A549 (cell line): ENCODE data around the gene CNGA1. TPM values are rescaled to one million over a fixed set of nuclear protein-coding genes. Genes with fewer than 3 reads are reported as not detected.

ENCODE experiments used
- ATAC-seq, 2 experiments: fragments of 200-7000 bp in 1 of 2; fragments of >200 bp in 1 of 2; cut with Nextera tagmentation in 1 of 2; cut with Tn5 transposase in 1 of 2; 3 replicates each; pipeline versions ENCODE4 v1.8.0 to v1.9.1; 2018 to 2020; ENCODE audit warnings: mild to moderate bottlenecking in 1 of 2, moderate library complexity in 1 of 2
- CTCF ChIA-PET: fragments of 300-600 bp; sonication (Branson Sonifier 250); formaldehyde crosslinking; extraction: SDS; loops from one replicate; lab custom pipeline; 2021; ENCODE audit warnings: antibody characterized with exemption, inconsistent platforms; lab: Yijun Ruan, JAX
- POLR2A ChIA-PET: fragments of 350-600 bp; formaldehyde crosslinking; extraction: SDS; loops from one replicate; lab custom pipeline; 2021; ENCODE audit warnings: antibody characterized with exemption, inconsistent platforms; lab: Yijun Ruan, JAX
- DNase-seq, 2 experiments: peaks; one replicate each; pipeline versions ENCODE4 v3.0.0 to v3.0.0-alpha.2; 2011 to 2016; ENCODE audit warnings: low read depth in 1 of 2, low spot score in 1 of 2
- FAIRE-seq: peaks from 2 replicates; lab custom pipeline; 2011; peaks lifted over from hg19 to GRCh38; lab: Jason Lieb, UNC
- H3K27ac ChIP-seq, 2 experiments: fragments of >200 bp; sonication (Bioruptor Twin); formaldehyde crosslinking; 3 replicates each; pipeline ENCODE4 v1.5.1; 2016 to 2017
- H3K4me1 ChIP-seq: fragments of >200 bp; sonication (Bioruptor Twin); formaldehyde crosslinking; 3 replicates; pipeline ENCODE4 v1.6.1; 2016
- H3K4me2 ChIP-seq: fragments of >200 bp; sonication (Bioruptor Twin); formaldehyde crosslinking; 3 replicates; pipeline ENCODE4 v1.6.1; 2016
- H3K4me3 ChIP-seq: fragments of >200 bp; sonication (Bioruptor Twin); formaldehyde crosslinking; 3 replicates; pipeline ENCODE4 v1.5.1; 2016
- H3K9me3 ChIP-seq: fragments of >200 bp; sonication (Bioruptor Twin); formaldehyde crosslinking; 3 replicates; pipeline ENCODE4 v1.6.1; 2016
- ATOH8 ChIP-seq: fragments of 250-450 bp; sonication (Bioruptor Pico); IDR thresholded peaks from 2 replicates; pipeline ENCODE4 v1.5.0; 2020; ENCODE audit warnings: low read depth, mild to moderate bottlenecking, moderate library complexity
- EHF ChIP-seq: fragments of 250-450 bp; sonication (Bioruptor Pico); IDR thresholded peaks from 2 replicates; pipeline ENCODE4 v1.5.0; 2020; ENCODE audit warnings: mild to moderate bottlenecking
- FOSB ChIP-seq: fragments of 250-450 bp; sonication (Bioruptor Pico); IDR thresholded peaks from 2 replicates; pipeline ENCODE4 v1.5.0; 2020; ENCODE audit warnings: mild to moderate bottlenecking, moderate library complexity
- HOXB13 ChIP-seq: fragments of 250-450 bp; sonication (Bioruptor Pico); IDR thresholded peaks from 2 replicates; pipeline ENCODE4 v1.5.0; 2020; ENCODE audit warnings: low read depth, mild to moderate bottlenecking, moderate library complexity
- KDM1A ChIP-seq: fragments of 200-600 bp; sonication (generic); IDR thresholded peaks from 2 replicates; pipeline ENCODE4 v1.6.1; 2016; ENCODE audit warnings: low read depth, mild to moderate bottlenecking
- MAFK ChIP-seq: fragments of 450-650 bp; IDR thresholded peaks from 2 replicates; pipeline ENCODE4 v1.6.1; 2014; ENCODE audit not compliant: partially characterized antibody
- NFE2L2 ChIP-seq: fragments of 150-350 bp; conservative IDR thresholded peaks from 2 replicates; pipeline ENCODE4 v1.6.1; 2014; ENCODE audit warnings: low read length
- PBX3 ChIP-seq: IDR thresholded peaks from 2 replicates; pipeline ENCODE4 v1.6.1; 2012
- POLR2A ChIP-seq: IDR thresholded peaks from 2 replicates; pipeline ENCODE4 v1.6.1; 2012; ENCODE audit warnings: mild to moderate bottlenecking, low read length
- RAD21 ChIP-seq, 2 experiments: fragments of >200 bp in 1 of 2; sonication (Bioruptor Twin) in 1 of 2; formaldehyde crosslinking in 1 of 2; IDR thresholded peaks in 1 of 2; conservative IDR thresholded peaks in 1 of 2; 2 replicates in 1 of 2; 3 replicates in 1 of 2; pipeline ENCODE4 v1.6.1; 2012 to 2018; ENCODE audit warnings: inconsistent platforms in 1 of 2
- RARB ChIP-seq: fragments of 250-450 bp; sonication (Bioruptor Pico); IDR thresholded peaks from 2 replicates; pipeline ENCODE4 v1.8.0; 2021; ENCODE audit warnings: mild to moderate bottlenecking, moderate library complexity
- SMC3 ChIP-seq: fragments of >200 bp; sonication (Bioruptor Twin); formaldehyde crosslinking; IDR thresholded peaks from 3 replicates; pipeline ENCODE4 v1.6.1; 2018; ENCODE audit warnings: inconsistent platforms
- ZC3H11A ChIP-seq: fragments of 450-650 bp; IDR thresholded peaks from 2 replicates; pipeline ENCODE4 v1.6.1; 2014; ENCODE audit warnings: antibody characterized with exemption, mild to moderate bottlenecking
- WGBS: methylation state at CpG from one replicate; pipeline ENCODE4 v1.1.6; 2017; ENCODE audit errors: missing lambda C conversion rate; 5-methylcytosine and 5-hydroxymethylcytosine counted together
- polyA plus RNA-seq, 4 experiments: library from polyadenylated mRNA; depleted of rRNA in 3 of 4; stranded (reverse); fragments of >200 nt; fragmentation: RNase III in 1 of 4; extraction: RNeasy Plus Mini Kit Qiagen cat#74134 plus additional on column Dnase treatment in 1 of 4; gene quantifications; 2 replicates in 3 of 4; 3 replicates in 1 of 4; pipeline ENCODE4 v1.2.3, GENCODE V29; 2011 to 2017
- TF ChIP-seq, protein P1 (sequence below): IDR thresholded peaks from 2 replicates; pipeline ENCODE4 v1.6.1; 2012; ENCODE audit warnings: low read depth, borderline replicate concordance
- TF ChIP-seq, protein P2 (sequence below): fragments of >200 bp; sonication (Bioruptor Twin); formaldehyde crosslinking; IDR thresholded peaks from 3 replicates; pipeline ENCODE4 v1.6.1; 2016
- TF ChIP-seq, protein P3 (sequence below): fragments of >200 bp; sonication (Bioruptor Twin); formaldehyde crosslinking; IDR thresholded peaks from 3 replicates; pipeline ENCODE4 v1.5.1; 2016

The CNGA1 gene
- polyA plus RNA-seq, 2 of the 4 experiments (the other 2 are of a cell fraction): 0.12 TPM; not detected in 1

DNA sequence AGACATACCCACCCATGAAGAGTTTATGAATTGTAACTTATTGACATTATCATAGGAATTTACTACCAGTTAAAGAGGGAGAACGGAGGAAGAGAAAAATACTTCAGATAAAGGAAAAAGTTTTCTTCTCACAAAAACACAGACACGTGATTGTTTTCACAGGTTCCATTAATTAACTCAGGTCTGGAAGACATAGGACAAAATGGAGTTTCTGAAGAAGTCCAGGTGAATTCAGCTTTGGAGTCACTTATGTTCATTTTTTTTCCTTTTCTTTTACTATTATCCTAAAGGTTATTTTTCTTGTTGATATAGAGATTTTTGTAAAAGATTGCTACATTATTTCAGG, 20.6 kb upstream of the CNGA1 start (continued):
- TF ChIP-seq, protein P1, sequence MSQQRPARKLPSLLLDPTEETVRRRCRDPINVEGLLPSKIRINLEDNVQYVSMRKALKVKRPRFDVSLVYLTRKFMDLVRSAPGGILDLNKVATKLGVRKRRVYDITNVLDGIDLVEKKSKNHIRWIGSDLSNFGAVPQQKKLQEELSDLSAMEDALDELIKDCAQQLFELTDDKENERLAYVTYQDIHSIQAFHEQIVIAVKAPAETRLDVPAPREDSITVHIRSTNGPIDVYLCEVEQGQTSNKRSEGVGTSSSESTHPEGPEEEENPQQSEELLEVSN: no peak

- ChIA-PET POLR2A (no interaction called here), CTCF (interaction anchor here (1.5 kb wide), 1 partner anchor 48 kb away, joined by 5 read pairs; no protein-coding TSS in a partner anchor)
- Histone ChIP-seq H3K9me3 (no peaks in the 10 kb centered on the region), H3K27ac (no peak overlapping the region), H3K4me1 (no peaks in the 10 kb centered on the region), H3K4me3 (no peak overlapping the region), H3K4me2 (no peak overlapping the region)
- TF ChIP-seq FOSB (CRISPR knock-in tag) (no peak), HOXB13 (CRISPR knock-in tag) (no peak), RARB (CRISPR knock-in tag) (no peak), MAFK (no peak), RAD21 (conservative IDR thresholded peaks at IDR 0.05 in 1 of 2, IDR thresholded peaks at IDR 0.05 in 1 of 2) (no peak), POLR2A (no peak), EHF (CRISPR knock-in tag) (no peak), ZC3H11A (no peak)
- TF ChIP-seq, protein P2, sequence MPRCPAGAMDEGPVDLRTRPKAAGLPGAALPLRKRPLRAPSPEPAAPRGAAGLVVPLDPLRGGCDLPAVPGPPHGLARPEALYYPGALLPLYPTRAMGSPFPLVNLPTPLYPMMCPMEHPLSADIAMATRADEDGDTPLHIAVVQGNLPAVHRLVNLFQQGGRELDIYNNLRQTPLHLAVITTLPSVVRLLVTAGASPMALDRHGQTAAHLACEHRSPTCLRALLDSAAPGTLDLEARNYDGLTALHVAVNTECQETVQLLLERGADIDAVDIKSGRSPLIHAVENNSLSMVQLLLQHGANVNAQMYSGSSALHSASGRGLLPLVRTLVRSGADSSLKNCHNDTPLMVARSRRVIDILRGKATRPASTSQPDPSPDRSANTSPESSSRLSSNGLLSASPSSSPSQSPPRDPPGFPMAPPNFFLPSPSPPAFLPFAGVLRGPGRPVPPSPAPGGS: no peak
- no peak for DNase-seq
- no peak for FAIRE-seq
- no peak for ATAC-seq
- 56% methylated on average over 3 of the region's 3 CpGs for WGBS
These were observed 19.5 kb upstream of the CNGA1 start for GRCh38 chr4:48035952-48036351.

DNA sequence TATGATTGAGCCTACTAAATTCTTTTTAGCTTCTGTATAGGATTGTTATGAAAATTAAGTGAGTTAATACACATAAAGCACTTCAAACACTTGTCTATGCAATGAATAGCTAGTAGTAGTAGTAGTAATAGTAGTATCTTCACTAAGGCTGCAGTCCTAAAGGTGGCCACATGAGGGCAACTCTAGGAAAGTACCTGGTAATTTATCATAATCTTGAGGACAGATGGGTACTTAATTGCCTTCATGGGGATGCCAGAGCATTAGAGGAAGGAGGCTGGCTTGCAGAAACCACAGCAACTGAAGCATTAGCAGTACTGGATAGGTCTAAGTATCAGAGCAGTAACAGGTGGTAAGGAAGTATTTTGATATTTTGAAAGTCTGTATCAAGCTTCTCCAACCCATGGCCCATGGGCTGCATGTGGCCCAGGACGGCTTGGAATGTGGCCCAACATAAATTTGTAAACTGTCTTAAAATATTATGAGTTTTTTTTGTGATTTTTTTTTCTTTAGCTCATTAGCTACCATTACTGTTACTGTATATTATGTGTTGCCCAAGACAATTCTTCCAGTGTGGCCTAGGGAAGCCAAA, 17.4 kb upstream of the CNGA1 start:
- ATAC-seq (peak in 1 of 2 experiments; percentile 57; a peak in 3 of 6 replicates), DNase-seq (peak in 1 of 2 experiments; percentile 18), FAIRE-seq (no peak)
- Histone ChIP-seq H3K4me1 (no peaks in the 10 kb centered on the region), H3K27ac (no peak overlapping the region), H3K4me3 (no peak overlapping the region), H3K4me2 (no peak overlapping the region), H3K9me3 (no peaks in the 10 kb centered on the region)
- 63% methylated on average over 1 of the region's 1 CpG for WGBS
- CTCF ChIA-PET: interaction anchor here (0.7 to 2.6 kb wide), 8 partner anchors 9 to 57 kb away, joined by 3 to 19 read pairs (median 6); partner anchors contain the start of gene CNGA1
- POLR2A ChIA-PET: no interaction called here
- TF ChIP-seq PBX3 (no peak), RAD21 (conservative IDR thresholded peaks at IDR 0.05 in 1 of 2, IDR thresholded peaks at IDR 0.05 in 1 of 2) (peak in 1 of 2 experiments; percentile 24; a peak in 1 of 5 replicates), EHF (CRISPR knock-in tag) (no peak), SMC3 (peak; percentile 24; the same call in 1 of the 3 replicates)
- TF ChIP-seq, protein P3, sequence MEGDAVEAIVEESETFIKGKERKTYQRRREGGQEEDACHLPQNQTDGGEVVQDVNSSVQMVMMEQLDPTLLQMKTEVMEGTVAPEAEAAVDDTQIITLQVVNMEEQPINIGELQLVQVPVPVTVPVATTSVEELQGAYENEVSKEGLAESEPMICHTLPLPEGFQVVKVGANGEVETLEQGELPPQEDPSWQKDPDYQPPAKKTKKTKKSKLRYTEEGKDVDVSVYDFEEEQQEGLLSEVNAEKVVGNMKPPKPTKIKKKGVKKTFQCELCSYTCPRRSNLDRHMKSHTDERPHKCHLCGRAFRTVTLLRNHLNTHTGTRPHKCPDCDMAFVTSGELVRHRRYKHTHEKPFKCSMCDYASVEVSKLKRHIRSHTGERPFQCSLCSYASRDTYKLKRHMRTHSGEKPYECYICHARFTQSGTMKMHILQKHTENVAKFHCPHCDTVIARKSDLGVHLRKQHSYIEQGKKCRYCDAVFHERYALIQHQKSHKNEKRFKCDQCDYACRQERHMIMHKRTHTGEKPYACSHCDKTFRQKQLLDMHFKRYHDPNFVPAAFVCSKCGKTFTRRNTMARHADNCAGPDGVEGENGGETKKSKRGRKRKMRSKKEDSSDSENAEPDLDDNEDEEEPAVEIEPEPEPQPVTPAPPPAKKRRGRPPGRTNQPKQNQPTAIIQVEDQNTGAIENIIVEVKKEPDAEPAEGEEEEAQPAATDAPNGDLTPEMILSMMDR: peak; percentile 23; the same call in 2 of the 3 replicates

DNA sequence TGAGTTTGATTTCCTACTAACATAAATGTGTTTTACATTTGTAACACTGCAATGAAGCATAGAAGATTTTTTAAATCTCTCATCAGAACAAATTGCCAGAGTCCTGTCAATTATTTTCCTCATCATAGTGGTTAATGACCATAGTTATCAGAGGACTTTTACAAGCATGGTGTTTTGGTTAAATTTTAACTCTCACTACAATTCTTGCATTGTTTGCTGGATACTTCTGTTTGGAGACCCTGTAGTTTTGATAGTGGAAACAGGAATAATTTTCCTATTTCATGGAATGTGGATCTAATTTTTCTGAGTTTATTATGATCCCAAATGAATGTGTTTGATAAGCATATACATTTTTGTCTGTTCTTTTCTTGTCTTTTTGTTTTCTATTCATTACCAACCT, 16.9 kb upstream of the CNGA1 start:
- FAIRE-seq (no peak), ATAC-seq (no peak), DNase-seq (no peak)
- Histone ChIP-seq H3K4me2 (no peak overlapping the region), H3K4me1 (no peaks in the 10 kb centered on the region), H3K9me3 (no peaks in the 10 kb centered on the region), H3K27ac (no peak overlapping the region), H3K4me3 (no peak overlapping the region)
- TF ChIP-seq KDM1A: no peak
- no peak for TF ChIP-seq SMC3
- TF ChIP-seq ATOH8 (CRISPR knock-in tag): no peak
- no peak for TF ChIP-seq NFE2L2
- POLR2A ChIA-PET: no interaction called here
- CTCF ChIA-PET: interaction anchor here (1.5 to 2.6 kb wide), 5 partner anchors 8 to 57 kb away, joined by 4 to 19 read pairs (median 7); no protein-coding TSS in a partner anchor
